Ovary (tissue), 3 donors: Measurements from ENCODE around the gene L2HGDH.

ENCODE experiments used
- EP300 ChIP-seq: sonication (generic); formaldehyde crosslinking; IDR thresholded peaks from one replicate; pipeline ENCODE4 v1.6.1; 2017; ENCODE audit warnings: antibody characterized with exemption
- POLR2A ChIP-seq: fragments of 450-650 bp; IDR thresholded peaks from one replicate; pipeline ENCODE4 v1.6.1; 2017; ENCODE audit warnings: antibody characterized with exemption, mild to moderate bottlenecking, moderate library complexity
- TF ChIP-seq, protein P1 (sequence below), 3 donors: fragments of 450-650 bp in 2 of 3; fragments of 200-600 bp in 1 of 3; IDR thresholded peaks; one replicate each; pipeline versions ENCODE4 v1.5.1 to v1.8.0; 2016 to 2022; ENCODE audit warnings: antibody characterized with exemption in 3 of 3, mild to moderate bottlenecking in 1 of 3
- donor health status: DM: no; HTN: no; CAD: no.

DNA sequence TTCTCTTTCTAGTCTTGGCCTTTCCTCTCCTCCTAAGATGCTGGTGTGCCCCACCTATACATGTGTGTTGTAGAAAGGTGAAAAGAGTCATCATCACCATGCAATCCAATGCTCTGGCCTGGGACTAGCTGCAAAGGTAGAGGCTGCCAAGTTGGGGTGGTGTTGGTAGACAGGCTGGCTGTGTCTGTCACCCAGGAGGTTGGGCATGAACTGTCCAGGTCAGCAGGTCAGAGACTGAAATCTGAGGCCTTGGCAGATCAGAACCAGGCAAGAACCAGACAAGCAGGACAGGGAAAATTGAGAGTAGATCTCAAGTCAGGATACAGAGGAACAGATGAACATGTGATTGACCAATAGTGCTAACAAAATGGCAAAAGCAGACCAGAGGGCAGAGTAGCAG, 26.2 kb downstream of the L2HGDH start:
- TF ChIP-seq EP300 (no peak), POLR2A (no peak)
- TF ChIP-seq, protein P1, sequence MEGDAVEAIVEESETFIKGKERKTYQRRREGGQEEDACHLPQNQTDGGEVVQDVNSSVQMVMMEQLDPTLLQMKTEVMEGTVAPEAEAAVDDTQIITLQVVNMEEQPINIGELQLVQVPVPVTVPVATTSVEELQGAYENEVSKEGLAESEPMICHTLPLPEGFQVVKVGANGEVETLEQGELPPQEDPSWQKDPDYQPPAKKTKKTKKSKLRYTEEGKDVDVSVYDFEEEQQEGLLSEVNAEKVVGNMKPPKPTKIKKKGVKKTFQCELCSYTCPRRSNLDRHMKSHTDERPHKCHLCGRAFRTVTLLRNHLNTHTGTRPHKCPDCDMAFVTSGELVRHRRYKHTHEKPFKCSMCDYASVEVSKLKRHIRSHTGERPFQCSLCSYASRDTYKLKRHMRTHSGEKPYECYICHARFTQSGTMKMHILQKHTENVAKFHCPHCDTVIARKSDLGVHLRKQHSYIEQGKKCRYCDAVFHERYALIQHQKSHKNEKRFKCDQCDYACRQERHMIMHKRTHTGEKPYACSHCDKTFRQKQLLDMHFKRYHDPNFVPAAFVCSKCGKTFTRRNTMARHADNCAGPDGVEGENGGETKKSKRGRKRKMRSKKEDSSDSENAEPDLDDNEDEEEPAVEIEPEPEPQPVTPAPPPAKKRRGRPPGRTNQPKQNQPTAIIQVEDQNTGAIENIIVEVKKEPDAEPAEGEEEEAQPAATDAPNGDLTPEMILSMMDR (IDR thresholded peaks at IDR 0.05): no peak
